Upper lobe of right lung (tissue), 1 donor: ENCODE results near the gene PTGES3. TPM values are rescaled to one million over a fixed set of nuclear protein-coding genes. Genes with fewer than 3 reads are reported as not detected.
A peak's percentile ranks its signal among the peaks of the same experiment; 100 is the strongest.

ENCODE experiments used
- ATAC-seq: fragments of 200-7000 bp; cut with Tn5 transposase; one replicate; pipeline ENCODE4 v1.9.1; 2020; ENCODE audit warnings: mild to moderate bottlenecking, moderate library complexity
- DNase-seq: peaks from one replicate; pipeline ENCODE4 v3.0.0-alpha.2; 2020
- H3K27ac ChIP-seq: fragments of 200-600 bp; one replicate; pipeline ENCODE4 v1.8.0; 2022
- H3K27me3 ChIP-seq: fragments of 200-600 bp; one replicate; pipeline ENCODE4 v1.8.0; 2022; ENCODE audit warnings: mild to moderate bottlenecking
- H3K36me3 ChIP-seq: fragments of 200-600 bp; one replicate; pipeline ENCODE4 v1.8.0; 2022
- H3K4me1 ChIP-seq: fragments of 200-600 bp; one replicate; pipeline ENCODE4 v1.8.0; 2022
- H3K4me3 ChIP-seq: fragments of 200-600 bp; one replicate; pipeline ENCODE4 v1.8.0; 2022; ENCODE audit warnings: mild to moderate bottlenecking
- H3K9me3 ChIP-seq: fragments of 200-600 bp; one replicate; pipeline ENCODE4 v1.8.0; 2022
- intact Hi-C: fragments of 100-400 bp; cut with DNase I; formaldehyde crosslinking; loops from one replicate; pipeline ENCODE4 v1.11.0; 2022
- total RNA-seq: library from RNA; stranded (reverse); fragmentation: NEBNext Ultra II Directional; extraction: Animal tissue kit (Norgen Biotek cat#: 25700); gene quantifications from one replicate; pipeline ENCODE4 v1.2.1, GENCODE V29; 2021
- TF ChIP-seq, protein P1 (sequence below): fragments of 200-600 bp; IDR thresholded peaks from one replicate; pipeline ENCODE4 v1.8.0; 2022; ENCODE audit warnings: antibody characterized with exemption
- donor health status: DM: no; HTN: yes; CAD: no; lungs with severe emphysema.

Gene PTGES3
- total RNA-seq, 1 donor from 2014 or later = 168 TPM

DNA sequence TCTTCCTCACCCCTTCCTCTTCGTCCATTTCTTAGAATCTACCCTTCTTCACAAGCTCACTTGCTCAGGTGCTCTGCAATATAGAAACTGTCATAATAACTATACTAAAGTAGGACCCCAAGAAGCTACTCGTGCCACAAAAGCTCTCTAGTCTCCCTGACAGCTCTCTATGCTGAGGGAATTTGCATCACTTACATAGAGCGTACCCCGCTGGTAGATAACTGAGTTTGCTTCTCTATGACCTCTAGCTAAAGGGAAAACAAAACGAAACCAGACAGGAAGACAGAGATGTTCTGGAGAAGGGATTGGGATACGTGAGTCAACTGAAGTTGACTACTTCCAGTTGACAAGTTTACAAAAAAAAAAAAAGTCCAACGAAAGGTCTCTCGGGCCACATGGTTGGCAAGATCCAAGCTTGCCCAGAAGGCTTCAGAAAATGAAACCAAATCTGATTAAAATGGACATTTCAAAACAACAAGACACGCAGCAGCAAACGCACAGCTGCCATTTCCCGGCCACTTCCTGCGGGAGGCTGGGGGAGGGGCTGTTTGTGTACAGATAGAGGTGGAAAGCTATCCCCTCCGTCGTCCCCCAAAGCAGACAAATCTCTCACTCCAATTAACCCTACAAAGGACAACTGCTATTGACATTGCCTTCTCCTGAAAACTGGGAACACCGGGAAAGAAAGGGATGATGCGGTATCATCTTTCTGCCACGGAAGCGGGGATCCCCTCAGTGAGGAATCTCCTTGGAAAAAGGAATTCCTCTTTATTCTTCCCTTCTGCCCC, 59.2 kb downstream of the PTGES3 start:
- Histone ChIP-seq H3K27me3 (no peaks in the 10 kb centered on the region), H3K4me1 (peaks cover 51% of the 10 kb centered on the region), H3K27ac (peak overlapping the region; percentile 90), H3K9me3 (no peaks in the 10 kb centered on the region), H3K4me3 (peak overlapping the region; percentile 98), H3K36me3 (peaks cover 18% of the 10 kb centered on the region)
- TF ChIP-seq, protein P1, sequence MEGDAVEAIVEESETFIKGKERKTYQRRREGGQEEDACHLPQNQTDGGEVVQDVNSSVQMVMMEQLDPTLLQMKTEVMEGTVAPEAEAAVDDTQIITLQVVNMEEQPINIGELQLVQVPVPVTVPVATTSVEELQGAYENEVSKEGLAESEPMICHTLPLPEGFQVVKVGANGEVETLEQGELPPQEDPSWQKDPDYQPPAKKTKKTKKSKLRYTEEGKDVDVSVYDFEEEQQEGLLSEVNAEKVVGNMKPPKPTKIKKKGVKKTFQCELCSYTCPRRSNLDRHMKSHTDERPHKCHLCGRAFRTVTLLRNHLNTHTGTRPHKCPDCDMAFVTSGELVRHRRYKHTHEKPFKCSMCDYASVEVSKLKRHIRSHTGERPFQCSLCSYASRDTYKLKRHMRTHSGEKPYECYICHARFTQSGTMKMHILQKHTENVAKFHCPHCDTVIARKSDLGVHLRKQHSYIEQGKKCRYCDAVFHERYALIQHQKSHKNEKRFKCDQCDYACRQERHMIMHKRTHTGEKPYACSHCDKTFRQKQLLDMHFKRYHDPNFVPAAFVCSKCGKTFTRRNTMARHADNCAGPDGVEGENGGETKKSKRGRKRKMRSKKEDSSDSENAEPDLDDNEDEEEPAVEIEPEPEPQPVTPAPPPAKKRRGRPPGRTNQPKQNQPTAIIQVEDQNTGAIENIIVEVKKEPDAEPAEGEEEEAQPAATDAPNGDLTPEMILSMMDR = no peak
- intact Hi-C loops = no loop called here
- peak; percentile 27 for ATAC-seq
- peak; percentile 82 for DNase-seq

DNA sequence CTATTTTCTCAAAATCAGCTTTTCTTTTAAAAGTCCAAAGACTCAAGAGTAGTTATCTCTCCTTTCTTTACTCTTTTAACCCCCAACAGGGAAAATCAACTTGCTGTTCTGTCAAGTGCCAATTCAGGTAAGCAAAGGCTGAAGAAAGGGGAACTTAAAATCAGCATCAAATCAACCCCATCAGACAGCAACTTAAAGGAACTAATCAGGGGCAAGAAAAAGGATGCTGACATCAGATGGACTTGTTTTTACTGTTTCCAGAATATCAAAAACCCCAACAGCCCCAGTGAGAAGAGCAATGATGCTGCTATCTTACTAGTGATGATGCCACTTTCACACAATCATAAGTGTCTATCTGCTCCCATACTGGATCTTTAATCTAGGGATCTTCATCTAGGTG, 61.4 kb downstream of the PTGES3 start:
- no peak for DNase-seq
- no peak overlapping the region for H3K4me3 ChIP-seq

DNA sequence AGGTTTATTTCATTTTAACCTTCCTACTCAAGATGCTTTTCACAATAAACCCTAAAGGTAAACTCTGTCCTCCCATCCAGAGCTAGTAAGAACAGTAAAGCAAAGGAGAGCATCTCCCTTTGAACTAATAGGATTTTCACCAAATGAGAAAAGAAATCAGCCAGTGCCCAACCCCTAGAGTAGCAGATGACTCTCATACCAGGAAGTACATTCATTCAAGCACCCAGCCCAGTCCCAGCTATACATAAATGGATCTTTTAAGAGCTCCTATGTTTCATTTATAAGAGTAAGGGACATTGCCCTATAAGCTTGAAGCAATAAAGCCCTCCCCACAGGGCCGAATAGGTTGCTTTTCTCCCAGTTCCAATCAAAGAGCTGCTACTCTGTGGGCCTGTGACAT, 65.5 kb downstream of the PTGES3 start:
- intact Hi-C loops = no loop called here

More for the DNA sequence above, 61.4 kb downstream of the PTGES3 start:
- Histone ChIP-seq H3K9me3 (no peaks in the 10 kb centered on the region), H3K4me1 (peaks cover 36% of the 10 kb centered on the region), H3K27ac (no peak overlapping the region), H3K27me3 (no peaks in the 10 kb centered on the region), H3K36me3 (peaks cover 30% of the 10 kb centered on the region)
- intact Hi-C loops = no loop called here
- TF ChIP-seq, protein P1 = no peak
- ATAC-seq = no peak

DNA sequence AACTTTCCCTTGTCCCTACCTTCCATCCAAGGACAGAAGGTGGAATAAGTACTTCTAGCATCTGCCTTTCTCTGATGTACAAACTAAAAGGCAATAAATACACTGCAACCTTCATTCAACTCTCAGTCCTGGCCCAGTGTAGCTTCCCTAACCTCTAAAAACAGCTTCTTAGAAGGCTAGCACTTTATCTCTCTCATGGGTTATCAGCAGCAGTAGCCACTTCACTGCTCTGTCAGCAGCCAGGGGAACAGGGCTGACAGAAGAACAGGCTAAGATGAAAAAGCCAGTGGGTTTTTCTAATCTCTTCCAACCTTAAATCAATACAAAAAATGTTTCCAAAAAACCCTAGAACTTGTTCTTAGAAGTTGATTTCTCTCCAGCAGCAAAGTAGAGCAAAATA, 71.2 kb downstream of the PTGES3 start:
- H3K36me3 ChIP-seq = peaks cover 98% of the 10 kb centered on the region
- intact Hi-C loops = no loop called here
- no peak overlapping the region for H3K27ac ChIP-seq
- H3K4me1 ChIP-seq = peaks cover 9% of the 10 kb centered on the region
- no peak for ATAC-seq
- H3K9me3 ChIP-seq = no peaks in the 10 kb centered on the region
- H3K4me3 ChIP-seq = no peak overlapping the region
- DNase-seq = no peak
- no peaks in the 10 kb centered on the region for H3K27me3 ChIP-seq
- TF ChIP-seq, protein P1 = no peak

More for the DNA sequence above, 65.5 kb downstream of the PTGES3 start:
- TF ChIP-seq, protein P1 = no peak
- no peak overlapping the region for H3K27ac ChIP-seq
- H3K4me3 ChIP-seq = no peak overlapping the region
- H3K27me3 ChIP-seq = no peaks in the 10 kb centered on the region
- DNase-seq (no peak), ATAC-seq (no peak)
- H3K36me3 ChIP-seq = peaks cover 69% of the 10 kb centered on the region
- no peaks in the 10 kb centered on the region for H3K9me3 ChIP-seq
- peaks cover 24% of the 10 kb centered on the region for H3K4me1 ChIP-seq

DNA sequence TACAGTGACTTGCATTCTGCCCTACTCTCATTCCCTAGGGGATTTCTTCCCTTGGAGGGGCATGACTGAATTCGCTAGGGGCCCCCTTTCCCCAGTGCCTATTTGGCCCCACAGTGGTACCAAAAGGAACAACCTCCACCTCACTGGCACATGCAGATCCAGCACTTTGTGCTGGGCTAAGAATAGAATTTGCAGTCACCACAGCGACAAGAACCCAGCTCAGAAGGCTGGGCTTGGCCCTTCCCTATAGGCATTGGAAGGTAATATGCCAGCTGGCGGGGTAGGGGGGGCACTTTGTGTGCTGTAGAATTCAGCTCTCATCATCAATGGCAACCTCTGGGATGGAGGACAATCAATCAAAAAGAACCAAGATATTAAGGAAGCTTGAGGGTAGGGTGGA, 71.8 kb downstream of the PTGES3 start:
- ATAC-seq = no peak
- H3K27ac ChIP-seq = no peak overlapping the region
- peaks cover 99% of the 10 kb centered on the region for H3K36me3 ChIP-seq

More for the DNA sequence above, 71.8 kb downstream of the PTGES3 start:
- no peak overlapping the region for H3K4me3 ChIP-seq
- H3K4me1 ChIP-seq = peaks cover 9% of the 10 kb centered on the region
- TF ChIP-seq, protein P1 = no peak
- no peak for DNase-seq
- intact Hi-C loops = no loop called here
- no peaks in the 10 kb centered on the region for H3K27me3 ChIP-seq
- H3K9me3 ChIP-seq = no peaks in the 10 kb centered on the region
